Left ventricle myocardium superior (tissue), 1 donor: ENCODE measurements around the gene CCNJL. TPM values are rescaled to one million over a fixed set of nuclear protein-coding genes. Genes with fewer than 3 reads are reported as not detected.
A peak's percentile ranks its signal among the peaks of the same experiment; 100 is the strongest.

Experiments
- ATAC-seq: fragments of 200-7000 bp; cut with Tn5 transposase; one replicate; pipeline ENCODE4 v1.9.1; 2020; ENCODE audit warnings: mild to moderate bottlenecking, moderate library complexity
- DNase-seq: peaks from one replicate; pipeline ENCODE4 v3.0.0-alpha.2; 2020
- intact Hi-C: fragments of 100-400 bp; cut with micrococcal nuclease; formaldehyde crosslinking; loops from one replicate; pipeline ENCODE4 v1.11.0; 2022
- long read RNA-seq: library from polyadenylated mRNA; unstranded; transcript quantifications from one replicate; pipeline ENCODE4 v2.0.0, GENCODE V29; 2021
- total RNA-seq: library from RNA; stranded (reverse); fragmentation: NEBNext Ultra II Directional; extraction: Animal tissue kit (Norgen Biotek cat#: 25700); gene quantifications from one replicate; pipeline ENCODE4 v1.2.1, GENCODE V29; 2021
- donor health status: DM: no; HTN: yes; CAD: no; lungs with severe emphysema.

CCNJL gene, protein sequence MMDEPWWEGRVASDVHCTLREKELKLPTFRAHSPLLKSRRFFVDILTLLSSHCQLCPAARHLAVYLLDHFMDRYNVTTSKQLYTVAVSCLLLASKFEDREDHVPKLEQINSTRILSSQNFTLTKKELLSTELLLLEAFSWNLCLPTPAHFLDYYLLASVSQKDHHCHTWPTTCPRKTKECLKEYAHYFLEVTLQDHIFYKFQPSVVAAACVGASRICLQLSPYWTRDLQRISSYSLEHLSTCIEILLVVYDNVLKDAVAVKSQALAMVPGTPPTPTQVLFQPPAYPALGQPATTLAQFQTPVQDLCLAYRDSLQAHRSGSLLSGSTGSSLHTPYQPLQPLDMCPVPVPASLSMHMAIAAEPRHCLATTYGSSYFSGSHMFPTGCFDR
- 9.1 TPM for total RNA-seq
- long read RNA-seq, partial matches to known transcripts, result 14 of 15 reads
- long read RNA-seq, other reads (novel, unspliced or antisense), result 0 of 15 reads

GRCh38 chr5:160312134-160312959 lies at the start of gene CCNJL:
TSS of gene CCNJL (minus strand) at chr5:160312564. CDS start at chr5:160311923, 641 bp downstream.
- intact Hi-C loops, result no loop called here
- ATAC-seq (peak; percentile 87), DNase-seq (peak; percentile 80)

DNA sequence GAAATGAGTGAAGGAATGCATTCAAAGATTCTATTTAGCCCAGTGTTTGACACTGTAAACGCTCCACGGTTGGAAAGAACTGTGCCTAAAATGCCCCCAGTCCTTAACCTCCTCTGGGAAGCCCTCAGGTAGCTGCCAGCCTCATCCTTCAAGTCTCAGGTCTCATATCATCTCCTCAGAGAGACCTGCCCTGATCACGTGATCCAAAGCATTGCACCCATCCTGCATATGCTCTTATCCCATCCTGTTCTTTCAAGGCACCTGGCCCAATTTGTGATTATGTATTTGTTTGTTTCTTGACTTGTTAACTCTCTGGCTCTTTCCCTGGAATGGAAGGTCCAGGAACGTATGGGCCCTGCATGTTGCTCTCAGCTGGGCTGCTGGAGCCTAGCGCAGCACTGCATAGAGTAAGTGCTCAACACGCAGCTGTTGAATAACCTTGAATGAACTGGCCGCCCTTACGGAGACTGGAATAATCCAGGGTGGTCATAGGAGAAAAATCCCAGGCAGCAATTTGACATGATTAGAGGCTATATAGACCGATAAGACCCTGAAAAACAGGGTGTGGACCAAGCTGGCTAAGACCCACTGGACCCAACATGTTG lies 49.4 kb upstream of the CCNJL start:
- intact Hi-C loops, result no loop called here
- no peak for DNase-seq
- no peak for ATAC-seq

GRCh38 chr5:160360310-160360709 lies 47.9 kb upstream of the CCNJL start:
- intact Hi-C loops, result no loop called here
- ATAC-seq, result no peak
- DNase-seq, result no peak

GRCh38 chr5:160359816-160360215 lies 47.5 kb upstream of the CCNJL start:
- DNase-seq, result no peak
- no peak for ATAC-seq
- intact Hi-C loops, result no loop called here

GRCh38 chr5:160359242-160359641 lies 46.9 kb upstream of the CCNJL start:
- DNase-seq, result no peak
- intact Hi-C loops, result no loop called here
- ATAC-seq, result no peak

DNA sequence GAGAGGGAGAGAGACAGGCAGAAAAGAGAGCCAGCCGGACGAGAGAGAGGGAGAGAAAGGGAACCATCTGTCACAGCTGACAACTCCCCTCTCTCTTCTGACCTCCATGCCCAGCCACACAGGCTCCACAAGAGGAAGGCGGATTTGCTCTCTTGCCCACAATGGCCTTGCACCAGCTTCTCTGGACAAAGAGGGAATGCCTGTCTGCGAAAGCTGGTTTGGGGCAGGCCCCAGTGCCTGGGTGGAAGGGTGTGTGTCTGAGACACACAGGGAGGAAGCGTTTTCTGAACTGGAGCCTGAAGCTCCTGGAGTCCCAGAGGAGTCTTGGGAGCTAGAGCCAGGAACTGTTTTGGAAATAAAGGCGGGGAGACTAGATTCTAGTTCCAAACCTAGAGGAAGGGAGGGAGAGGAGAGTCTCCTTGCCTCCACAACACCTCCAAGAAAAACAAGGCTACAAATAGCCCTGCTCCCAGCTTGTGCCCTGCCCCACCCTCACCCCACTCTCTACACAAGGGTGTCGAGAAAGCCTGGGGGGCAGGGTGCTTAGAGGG lies 45.6 kb upstream of the CCNJL start:
- intact Hi-C loops, result no loop called here
- ATAC-seq, result peak; percentile 87
- DNase-seq, result peak; percentile 59

DNA sequence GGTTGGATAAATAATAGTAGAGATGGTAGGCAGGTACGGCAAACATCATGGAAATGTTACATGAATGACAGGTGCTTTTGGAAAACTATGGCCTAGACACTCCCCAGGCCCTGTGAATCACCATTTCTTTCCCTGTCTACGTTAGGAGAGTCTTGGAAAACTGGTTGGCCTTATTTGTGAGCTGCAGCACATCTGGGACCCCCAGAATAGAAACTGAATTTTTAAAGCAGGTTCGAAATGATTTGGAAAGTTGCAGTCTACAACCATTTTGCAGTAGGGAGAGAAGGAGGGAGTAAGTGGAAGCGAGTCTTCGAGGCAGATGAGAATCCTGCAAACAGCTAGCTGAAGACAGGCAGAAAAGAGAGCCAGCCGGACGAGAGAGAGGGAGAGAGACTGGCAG lies 45.0 kb upstream of the CCNJL start:
- peak; percentile 13 for ATAC-seq
- intact Hi-C loops, result no loop called here
- DNase-seq, result no peak

GRCh38 chr5:160356550-160357347 lies 44.4 kb upstream of the CCNJL start:
- DNase-seq (no peak), ATAC-seq (no peak)
- intact Hi-C loops, result no loop called here

DNA sequence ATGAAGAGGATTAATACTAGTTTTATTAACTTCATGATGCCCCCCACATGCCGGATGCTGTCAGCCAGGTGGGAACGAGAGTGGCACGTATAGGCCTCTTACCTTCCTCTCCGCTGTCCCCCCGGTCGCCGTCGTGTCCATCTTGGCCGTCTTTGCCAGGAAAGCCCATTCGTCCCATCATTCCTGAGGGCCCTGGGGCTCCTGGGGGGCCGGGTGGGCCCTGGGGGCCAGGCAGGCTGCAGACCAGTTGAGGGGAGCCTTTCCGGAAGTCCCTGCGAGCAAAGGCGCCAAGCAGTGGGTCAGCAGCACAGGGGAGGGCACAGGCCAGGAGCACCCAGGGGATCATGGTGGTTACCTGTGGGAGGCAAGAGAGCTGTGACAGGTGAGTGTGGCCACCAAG lies 42.3 kb upstream of the CCNJL start:
- ATAC-seq, result no peak
- intact Hi-C loops, result no loop called here

DNA sequence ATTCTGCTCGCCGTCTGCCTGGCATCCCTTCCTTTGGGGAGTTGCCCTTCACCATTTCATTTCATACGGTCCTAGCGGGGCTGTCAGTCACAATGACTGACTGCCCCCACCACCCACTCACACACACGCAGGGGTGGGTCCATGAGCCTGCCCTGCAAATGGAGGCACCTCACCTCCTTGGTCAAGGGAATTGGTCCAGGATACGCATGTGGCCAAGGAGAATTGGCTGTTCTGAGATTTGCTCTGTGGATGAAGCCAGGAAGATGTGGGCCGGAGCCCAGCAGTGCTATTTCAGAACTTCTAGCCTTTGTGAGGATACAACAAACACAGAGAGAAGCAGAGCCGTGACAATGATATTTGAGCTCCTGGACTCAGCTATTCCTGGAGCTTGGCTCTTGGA lies 41.0 kb upstream of the CCNJL start:
- intact Hi-C loops, result no loop called here
- peak; percentile 64 for DNase-seq
- ATAC-seq, result peak; percentile 60

More for the DNA sequence above, 42.3 kb upstream of the CCNJL start:
- no peak for DNase-seq

- intact Hi-C loops, result no loop called here
Observed at GRCh38 chr5:160352308-160352707, 39.9 kb upstream of the CCNJL start.

GRCh38 chr5:160349935-160350303 lies 37.6 kb upstream of the CCNJL start:
- no peak for ATAC-seq
- DNase-seq, result no peak

More at GRCh38 chr5:160352308-160352707, 39.9 kb upstream of the CCNJL start:
- DNase-seq (no peak), ATAC-seq (no peak)

GRCh38 chr5:160349249-160349934 lies 37.0 kb upstream of the CCNJL start:
- ATAC-seq (no peak), DNase-seq (no peak)
- intact Hi-C loops, result loop anchor here (5.0 kb wide), 2 partner anchors 152 to 327 kb away; no protein-coding TSS in a partner anchor

More at GRCh38 chr5:160349935-160350303, 37.6 kb upstream of the CCNJL start:
- intact Hi-C loops, result loop anchor here (5.0 kb wide), 2 partner anchors 153 to 328 kb away; no protein-coding TSS in a partner anchor

DNA sequence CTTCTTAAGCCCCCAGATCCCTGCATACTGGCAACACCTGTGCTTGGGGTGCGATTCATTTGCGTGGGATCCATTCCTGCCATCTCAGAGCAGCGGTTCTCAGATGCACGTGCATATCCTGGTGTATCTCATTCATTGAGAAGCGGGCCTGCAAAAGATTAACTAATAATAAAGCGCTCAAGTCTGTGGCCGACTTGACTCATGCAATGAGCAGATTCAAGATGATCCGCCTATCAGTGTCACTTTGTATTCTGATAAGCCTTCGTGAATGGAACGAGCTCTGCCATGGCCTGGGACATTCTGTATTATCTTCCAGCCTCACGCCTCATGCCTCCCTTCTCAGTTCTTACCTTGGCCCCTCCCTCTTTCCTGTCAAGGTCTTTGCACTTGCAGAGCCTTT lies 35.7 kb upstream of the CCNJL start:
- ATAC-seq (no peak), DNase-seq (no peak)
- intact Hi-C loops, result loop anchor here (5.0 kb wide), 2 partner anchors 151 to 326 kb away; no protein-coding TSS in a partner anchor

DNA sequence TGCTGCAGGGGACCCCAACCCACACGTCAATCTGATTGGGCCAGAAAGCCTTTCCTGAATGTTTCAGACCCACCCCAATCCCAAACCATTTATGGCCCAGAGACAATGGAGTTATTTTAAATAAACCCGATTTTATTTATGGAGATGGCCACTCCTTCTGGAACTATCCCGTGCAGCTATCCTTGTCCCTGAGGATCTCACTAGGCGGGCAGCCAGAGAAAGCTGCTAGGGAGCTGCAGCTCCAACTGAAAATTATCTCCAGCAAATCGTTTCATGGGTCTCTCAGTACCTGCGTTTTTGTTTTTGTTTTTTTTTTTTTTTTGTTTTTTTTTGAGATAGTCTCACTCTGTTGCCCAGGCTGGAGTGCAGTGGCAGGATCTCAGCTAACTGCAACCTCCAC lies 35.1 kb upstream of the CCNJL start:
- DNase-seq (peak; percentile 59), ATAC-seq (no peak)
- intact Hi-C loops, result loop anchor here (5.0 kb wide), 2 partner anchors 150 to 325 kb away; no protein-coding TSS in a partner anchor

DNA sequence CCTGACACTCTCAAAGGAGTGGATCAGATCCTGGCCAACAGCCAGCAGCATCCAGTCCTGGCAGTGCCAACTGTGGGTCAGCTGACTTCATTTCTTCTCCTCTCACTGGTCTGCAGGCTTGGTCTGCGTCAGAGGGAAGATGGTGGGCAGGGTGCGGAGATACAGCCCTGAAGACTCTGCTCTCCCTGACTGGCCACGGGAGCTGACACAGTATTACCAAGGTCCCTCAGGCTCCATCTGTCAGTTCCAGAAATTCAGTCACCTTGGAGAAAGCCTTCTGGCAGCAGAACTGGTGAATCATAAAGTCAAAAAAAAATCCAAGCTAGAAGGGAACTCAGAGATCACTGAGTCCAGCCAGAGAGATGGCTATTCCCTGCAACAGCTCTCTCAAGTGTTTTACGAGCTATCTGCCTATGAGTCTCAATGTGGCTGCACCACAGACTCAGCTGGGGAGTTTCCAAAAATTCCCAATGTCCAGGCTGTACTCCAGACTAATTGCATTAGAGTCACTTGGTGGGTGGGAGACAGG lies 30.1 kb upstream of the CCNJL start:
- no peak for DNase-seq
- ATAC-seq, result no peak
- intact Hi-C loops, result no loop called here

DNA sequence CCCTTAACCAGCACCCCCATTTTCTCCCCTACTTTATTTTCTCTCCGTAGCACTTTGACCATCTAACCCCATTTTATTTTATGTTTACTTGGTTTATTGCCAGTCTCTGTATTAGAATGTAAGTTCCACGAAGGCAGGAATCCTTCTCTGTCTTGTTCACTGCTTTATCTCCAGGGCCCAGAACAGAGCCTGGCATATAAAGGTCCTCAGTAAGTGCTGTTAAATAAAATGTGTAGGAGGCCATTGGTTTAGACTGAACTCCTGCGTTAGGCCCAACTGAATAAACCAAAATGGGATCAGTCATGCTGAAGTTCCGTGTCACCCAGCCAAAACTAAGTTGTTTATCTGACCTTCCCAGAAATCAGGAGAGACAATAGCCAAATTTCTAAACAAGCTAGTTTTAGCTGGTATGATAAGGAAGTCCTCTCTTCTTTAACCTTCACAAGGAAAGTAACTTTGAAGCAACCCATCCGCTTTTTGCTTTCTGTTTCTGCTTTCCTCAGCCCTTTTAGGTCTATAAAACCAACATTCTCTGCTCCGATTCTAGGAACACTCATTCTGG lies 29.0 kb upstream of the CCNJL start:
- ATAC-seq (no peak), DNase-seq (no peak)
- intact Hi-C loops, result no loop called here
